Measurements from ENCODE around the gene RSRC1. TPM values are rescaled to one million over a fixed set of nuclear protein-coding genes. Genes with fewer than 3 reads are reported as not detected.

Gene RSRC1
- total RNA-seq, 4 donors from 2014 or later, result 23.5 to 31.8 (median 26.6) TPM

- intact Hi-C loops (cut with DNase I; ENCODE audit: low total_unique reads), result no loop called here
- WGBS, 2 donors, result 8 to 13% methylated on average over 37 of the region's 37 CpGs
- DNase-seq (ENCODE audit: low spot score in 2 of 2), result peak in 1 of 2 donors; percentile 86
- TF ChIP-seq, protein P1, sequence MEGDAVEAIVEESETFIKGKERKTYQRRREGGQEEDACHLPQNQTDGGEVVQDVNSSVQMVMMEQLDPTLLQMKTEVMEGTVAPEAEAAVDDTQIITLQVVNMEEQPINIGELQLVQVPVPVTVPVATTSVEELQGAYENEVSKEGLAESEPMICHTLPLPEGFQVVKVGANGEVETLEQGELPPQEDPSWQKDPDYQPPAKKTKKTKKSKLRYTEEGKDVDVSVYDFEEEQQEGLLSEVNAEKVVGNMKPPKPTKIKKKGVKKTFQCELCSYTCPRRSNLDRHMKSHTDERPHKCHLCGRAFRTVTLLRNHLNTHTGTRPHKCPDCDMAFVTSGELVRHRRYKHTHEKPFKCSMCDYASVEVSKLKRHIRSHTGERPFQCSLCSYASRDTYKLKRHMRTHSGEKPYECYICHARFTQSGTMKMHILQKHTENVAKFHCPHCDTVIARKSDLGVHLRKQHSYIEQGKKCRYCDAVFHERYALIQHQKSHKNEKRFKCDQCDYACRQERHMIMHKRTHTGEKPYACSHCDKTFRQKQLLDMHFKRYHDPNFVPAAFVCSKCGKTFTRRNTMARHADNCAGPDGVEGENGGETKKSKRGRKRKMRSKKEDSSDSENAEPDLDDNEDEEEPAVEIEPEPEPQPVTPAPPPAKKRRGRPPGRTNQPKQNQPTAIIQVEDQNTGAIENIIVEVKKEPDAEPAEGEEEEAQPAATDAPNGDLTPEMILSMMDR (IDR thresholded peaks at IDR 0.05), result no peak
- TF ChIP-seq POLR2A (IDR thresholded peaks at IDR 0.05), result no peak
- no peak overlapping the region for H3K4me3 ChIP-seq (ENCODE audit: low read depth, poor library complexity, severe bottlenecking)
Measured at GRCh38 chr3:158106766-158107471, 3.0 kb upstream of the RSRC1 start.

DNA sequence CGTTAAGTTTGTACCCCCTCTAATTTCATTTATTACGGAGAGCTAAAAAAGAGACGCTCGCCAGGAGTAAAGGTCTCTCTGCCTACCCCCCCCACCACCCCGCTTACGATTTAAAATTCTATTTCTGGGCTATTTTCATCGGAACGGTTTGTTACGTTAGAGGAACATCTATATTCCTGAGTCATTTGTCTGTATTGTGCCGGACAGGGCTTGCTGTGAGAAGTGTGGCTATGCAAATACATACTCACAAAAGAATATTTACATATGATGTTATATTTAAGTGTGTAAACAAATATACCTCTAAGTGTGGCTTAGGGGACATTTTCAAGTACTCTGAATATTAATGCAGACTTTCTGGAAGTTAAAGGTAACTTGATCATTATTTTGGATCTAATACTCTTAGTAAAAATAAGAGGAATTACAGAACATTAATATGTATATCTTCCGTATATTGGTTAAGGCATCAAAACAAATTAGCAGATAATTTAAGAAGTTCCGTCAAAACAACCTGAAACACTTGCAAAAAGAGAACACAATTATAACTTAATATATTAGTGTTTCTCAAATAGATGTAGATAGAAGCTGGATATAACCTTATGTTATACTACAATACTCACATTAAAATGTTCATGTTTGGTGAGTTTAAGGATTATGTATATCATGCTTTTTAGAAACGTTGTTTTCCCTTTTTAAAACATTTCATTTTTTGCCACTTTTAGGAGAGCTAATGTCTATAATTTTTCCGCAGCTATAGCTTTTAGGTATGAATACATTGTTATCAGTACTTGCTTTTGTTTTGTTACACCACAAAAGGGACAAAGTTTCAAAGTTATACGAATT lies 2.1 kb upstream of the RSRC1 start:
- WGBS, 2 donors, result 42 to 45% methylated on average over 15 of the region's 15 CpGs
- TF ChIP-seq, protein P1 (IDR thresholded peaks at IDR 0.05), result no peak
- TF ChIP-seq POLR2A (IDR thresholded peaks at IDR 0.05), result no peak
- no peak for DNase-seq (ENCODE audit: low spot score in 2 of 2)
- intact Hi-C loops (cut with DNase I; ENCODE audit: low total_unique reads), result no loop called here
- no peak overlapping the region for H3K4me3 ChIP-seq (ENCODE audit: low read depth, poor library complexity, severe bottlenecking)

DNA sequence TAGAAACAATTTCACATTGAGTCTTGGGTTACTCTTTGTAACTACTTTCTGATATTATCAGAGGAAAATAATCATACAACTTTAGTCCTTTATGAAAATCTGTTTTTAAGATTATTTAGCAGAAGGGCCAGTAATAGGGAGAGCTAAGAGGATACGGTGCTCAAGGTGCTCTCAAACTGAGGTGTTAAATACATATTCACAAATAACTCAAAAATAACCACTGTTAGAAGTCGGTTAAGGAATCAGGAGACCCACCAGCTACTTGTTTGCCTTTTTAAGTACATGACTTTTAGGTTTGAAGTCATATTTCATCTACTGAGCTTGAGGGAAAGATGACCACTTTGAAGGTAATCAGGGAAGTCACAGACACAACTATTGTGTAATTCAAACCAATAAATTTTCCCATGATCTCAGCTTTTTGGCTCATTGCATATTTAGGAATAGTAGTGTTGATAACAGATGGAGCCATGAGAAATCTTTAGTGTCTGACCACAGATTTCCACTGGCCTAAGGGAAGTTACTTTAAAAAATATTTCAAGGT lies 1.4 kb upstream of the RSRC1 start:
- DNase-seq (ENCODE audit: low spot score in 2 of 2), result no peak
- TF ChIP-seq, protein P1 (IDR thresholded peaks at IDR 0.05), result no peak
- TF ChIP-seq POLR2A (IDR thresholded peaks at IDR 0.05), result no peak
- 38 to 39% methylated on average over 2 of the region's 2 CpGs for WGBS, 2 donors
- H3K4me3 ChIP-seq (ENCODE audit: low read depth, poor library complexity, severe bottlenecking), result no peak overlapping the region
- intact Hi-C loops (cut with DNase I; ENCODE audit: low total_unique reads), result no loop called here

- intact Hi-C loops (cut with DNase I; ENCODE audit: low total_unique reads), result no loop called here
- WGBS, 2 donors, result 10 to 15% methylated on average over 9 of the region's 9 CpGs
- no peak for TF ChIP-seq POLR2A (IDR thresholded peaks at IDR 0.05)
- TF ChIP-seq, protein P1 (IDR thresholded peaks at IDR 0.05), result no peak
- H3K4me3 ChIP-seq (ENCODE audit: low read depth, poor library complexity, severe bottlenecking), result peak overlapping the region; percentile 86
- DNase-seq (ENCODE audit: low spot score in 2 of 2), result no peak
Measured at GRCh38 chr3:158109295-158109803, 540 bp upstream of the RSRC1 start.

- intact Hi-C loops (cut with DNase I; ENCODE audit: low total_unique reads), result no loop called here
- TF ChIP-seq, protein P1 (IDR thresholded peaks at IDR 0.05), result no peak
- no peak for TF ChIP-seq POLR2A (IDR thresholded peaks at IDR 0.05)
- DNase-seq (ENCODE audit: low spot score in 2 of 2), result no peak
Measured at GRCh38 chr3:158110658-158111018, 749 bp downstream of the RSRC1 start.

More at GRCh38 chr3:158110658-158111018, 749 bp downstream of the RSRC1 start:
- peak overlapping the region; percentile 86 for H3K4me3 ChIP-seq (ENCODE audit: low read depth, poor library complexity, severe bottlenecking)
- WGBS, 2 donors, result 5 to 13% methylated on average over 4 of the region's 4 CpGs
